ENCODE data around the gene TIMP2.

- TF ChIP-seq EP300 (IDR thresholded peaks at IDR 0.05) (no peak), POLR2A (IDR thresholded peaks at IDR 0.05) (no peak)
- TF ChIP-seq, protein P1, sequence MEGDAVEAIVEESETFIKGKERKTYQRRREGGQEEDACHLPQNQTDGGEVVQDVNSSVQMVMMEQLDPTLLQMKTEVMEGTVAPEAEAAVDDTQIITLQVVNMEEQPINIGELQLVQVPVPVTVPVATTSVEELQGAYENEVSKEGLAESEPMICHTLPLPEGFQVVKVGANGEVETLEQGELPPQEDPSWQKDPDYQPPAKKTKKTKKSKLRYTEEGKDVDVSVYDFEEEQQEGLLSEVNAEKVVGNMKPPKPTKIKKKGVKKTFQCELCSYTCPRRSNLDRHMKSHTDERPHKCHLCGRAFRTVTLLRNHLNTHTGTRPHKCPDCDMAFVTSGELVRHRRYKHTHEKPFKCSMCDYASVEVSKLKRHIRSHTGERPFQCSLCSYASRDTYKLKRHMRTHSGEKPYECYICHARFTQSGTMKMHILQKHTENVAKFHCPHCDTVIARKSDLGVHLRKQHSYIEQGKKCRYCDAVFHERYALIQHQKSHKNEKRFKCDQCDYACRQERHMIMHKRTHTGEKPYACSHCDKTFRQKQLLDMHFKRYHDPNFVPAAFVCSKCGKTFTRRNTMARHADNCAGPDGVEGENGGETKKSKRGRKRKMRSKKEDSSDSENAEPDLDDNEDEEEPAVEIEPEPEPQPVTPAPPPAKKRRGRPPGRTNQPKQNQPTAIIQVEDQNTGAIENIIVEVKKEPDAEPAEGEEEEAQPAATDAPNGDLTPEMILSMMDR (IDR thresholded peaks at IDR 0.05), result no peak
Observed at GRCh38 chr17:78908426-78908825, 16.8 kb downstream of the TIMP2 start.

Data from tibial nerve (tissue), 4 donors.